GM12801 (cell line): ENCODE results near the gene CSRNP3.

Experiments
- TF ChIP-seq, protein P1 (sequence below): IDR thresholded peaks from one replicate; pipeline ENCODE4 v1.5.1; 2011; ENCODE audit warnings: control low read depth; ENCODE audit not compliant: insufficient read length; ENCODE audit errors: extremely low read depth

CSRNP3 gene

DNA sequence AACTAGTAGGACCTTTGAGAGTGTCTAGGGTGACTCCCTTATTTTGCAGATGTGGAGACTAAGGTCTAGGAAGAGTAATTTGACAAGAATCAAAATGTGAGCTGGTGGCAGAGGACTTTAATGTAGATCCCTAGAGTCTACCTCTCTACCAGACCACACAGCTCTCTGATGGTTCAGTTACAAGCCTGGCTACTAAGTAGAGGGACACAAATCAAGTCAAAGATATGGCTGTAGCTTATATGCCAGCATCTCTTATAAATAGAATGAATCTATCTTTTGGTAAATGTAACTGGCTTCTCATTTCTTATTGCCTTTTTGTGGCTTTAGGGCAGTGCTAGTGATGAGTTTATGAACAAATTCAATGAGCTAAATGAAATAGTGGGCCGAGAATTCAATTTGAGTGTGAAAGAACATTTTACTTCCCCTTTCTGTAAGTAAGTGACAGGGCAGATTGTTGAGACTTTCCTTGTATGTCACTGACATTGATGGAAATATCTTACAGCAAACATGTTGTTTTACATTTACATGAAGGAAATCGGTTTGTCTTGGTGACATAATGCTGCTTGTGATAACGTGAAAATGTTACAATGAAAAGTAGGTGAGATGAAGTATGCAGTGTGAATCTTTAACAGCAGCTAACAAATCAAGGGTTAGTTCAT, 28.3 kb downstream of the CSRNP3 start:
- TF ChIP-seq, protein P1, sequence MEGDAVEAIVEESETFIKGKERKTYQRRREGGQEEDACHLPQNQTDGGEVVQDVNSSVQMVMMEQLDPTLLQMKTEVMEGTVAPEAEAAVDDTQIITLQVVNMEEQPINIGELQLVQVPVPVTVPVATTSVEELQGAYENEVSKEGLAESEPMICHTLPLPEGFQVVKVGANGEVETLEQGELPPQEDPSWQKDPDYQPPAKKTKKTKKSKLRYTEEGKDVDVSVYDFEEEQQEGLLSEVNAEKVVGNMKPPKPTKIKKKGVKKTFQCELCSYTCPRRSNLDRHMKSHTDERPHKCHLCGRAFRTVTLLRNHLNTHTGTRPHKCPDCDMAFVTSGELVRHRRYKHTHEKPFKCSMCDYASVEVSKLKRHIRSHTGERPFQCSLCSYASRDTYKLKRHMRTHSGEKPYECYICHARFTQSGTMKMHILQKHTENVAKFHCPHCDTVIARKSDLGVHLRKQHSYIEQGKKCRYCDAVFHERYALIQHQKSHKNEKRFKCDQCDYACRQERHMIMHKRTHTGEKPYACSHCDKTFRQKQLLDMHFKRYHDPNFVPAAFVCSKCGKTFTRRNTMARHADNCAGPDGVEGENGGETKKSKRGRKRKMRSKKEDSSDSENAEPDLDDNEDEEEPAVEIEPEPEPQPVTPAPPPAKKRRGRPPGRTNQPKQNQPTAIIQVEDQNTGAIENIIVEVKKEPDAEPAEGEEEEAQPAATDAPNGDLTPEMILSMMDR, result no peak

DNA sequence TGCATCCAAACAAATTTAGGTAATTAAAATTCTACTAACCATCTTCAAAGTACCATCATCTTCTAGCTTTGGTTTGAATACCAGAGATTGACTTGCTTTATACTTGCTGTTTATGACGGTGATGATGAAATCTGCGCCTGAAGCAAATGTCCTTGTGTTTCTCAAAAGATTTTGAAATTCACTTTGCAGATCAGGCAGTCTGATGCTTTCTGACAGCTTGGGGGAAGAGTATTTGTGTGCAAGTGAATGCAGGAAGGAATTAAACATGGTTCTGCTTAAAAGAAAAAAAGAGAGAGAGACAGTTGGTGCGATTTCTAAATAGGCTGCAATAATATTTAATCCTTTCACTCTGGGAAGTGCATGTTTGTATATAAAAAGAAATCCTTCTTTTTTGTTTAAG, 29.6 kb downstream of the CSRNP3 start:
- TF ChIP-seq, protein P1, result no peak

DNA sequence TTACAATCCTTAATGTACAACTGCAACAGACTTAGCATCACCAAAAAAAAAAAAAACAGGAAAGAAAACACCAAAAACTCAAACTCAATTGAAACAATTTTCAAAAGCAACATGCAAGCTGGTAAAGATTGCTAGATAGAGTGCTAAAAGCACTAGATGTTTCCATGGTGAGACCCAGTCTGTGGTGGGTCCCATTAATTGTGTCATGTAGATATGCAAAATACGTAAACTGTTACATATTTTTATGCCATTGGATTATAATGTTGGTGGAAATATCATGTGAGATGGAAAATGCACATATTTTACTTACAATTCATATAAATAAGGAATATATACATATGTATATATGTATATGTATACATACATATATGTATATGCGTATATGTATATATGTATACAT, 30.5 kb downstream of the CSRNP3 start:
- TF ChIP-seq, protein P1, result no peak

GRCh38 chr2:165500816-165501215, 31.3 kb downstream of the CSRNP3 start:
- TF ChIP-seq, protein P1, result no peak

DNA sequence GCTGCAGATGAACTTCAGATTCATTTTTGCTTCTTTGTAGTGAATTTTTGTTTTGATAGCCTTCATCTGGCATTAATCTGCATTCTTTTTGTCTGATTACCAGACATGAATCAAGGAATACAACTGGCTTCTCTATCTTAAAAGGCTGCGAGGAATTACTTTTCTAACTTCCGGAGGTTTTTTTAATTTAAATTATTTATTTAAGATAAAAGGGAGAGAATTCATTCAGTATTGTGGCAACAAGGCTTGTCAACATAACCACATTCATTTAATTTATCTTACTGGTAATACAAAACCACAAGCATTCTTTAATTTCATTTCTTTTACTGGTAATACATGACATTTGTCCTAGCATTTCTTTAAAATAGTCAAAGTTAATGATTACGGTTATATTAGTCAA, 36.0 kb downstream of the CSRNP3 start:
- TF ChIP-seq, protein P1, result no peak

DNA sequence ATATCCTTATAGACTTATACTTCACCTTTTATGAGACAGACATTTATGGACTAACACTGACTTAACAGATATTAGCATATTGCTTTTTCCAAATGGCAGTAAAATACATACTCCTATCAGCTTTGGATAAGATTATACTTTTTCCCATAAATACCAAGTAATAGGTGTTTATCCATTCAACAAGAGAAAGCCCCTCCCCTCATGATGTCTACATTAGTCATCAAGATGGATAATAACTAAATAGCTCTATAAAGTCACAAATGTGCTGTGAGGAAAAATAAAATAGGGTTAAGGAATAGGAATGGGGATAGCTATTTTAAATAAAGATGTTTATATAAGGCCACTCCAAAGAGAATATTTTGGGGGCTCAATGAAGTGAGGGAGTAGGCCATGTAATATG, 39.4 kb downstream of the CSRNP3 start:
- TF ChIP-seq, protein P1, result no peak

- TF ChIP-seq, protein P1, result no peak
Measured at GRCh38 chr2:165513479-165513878, 44.0 kb downstream of the CSRNP3 start.
